H9 (cell line): ENCODE data around the gene IGFL2. TPM values are rescaled to one million over a fixed set of nuclear protein-coding genes. Genes with fewer than 3 reads are reported as not detected.
A peak's percentile ranks its signal among the peaks of the same experiment; 100 is the strongest.

Source experiments
- DNase-seq: peaks from one replicate; pipeline ENCODE4 v3.0.0-alpha.2; 2017
- H2AFZ ChIP-seq: one replicate; pipeline ENCODE4 v1.6.1; 2013; ENCODE audit warnings: mild to moderate bottlenecking, low read length, control low read depth, moderate library complexity
- H2AK5ac ChIP-seq: 2 replicates; pipeline ENCODE4 v1.6.1; 2013; ENCODE audit warnings: low read length, control low read depth, mixed read lengths; ENCODE audit not compliant: insufficient read length
- H2BK120ac ChIP-seq: one replicate; pipeline ENCODE4 v1.6.1; 2013; ENCODE audit warnings: low read depth, mild to moderate bottlenecking, low read length, control low read depth, inconsistent platforms; ENCODE audit not compliant: poor library complexity, severe bottlenecking
- H2BK12ac ChIP-seq: 2 replicates; pipeline ENCODE4 v1.6.1; 2013; ENCODE audit warnings: low read length, control low read depth, mixed read lengths, low read depth; ENCODE audit not compliant: insufficient read length
- H2BK15ac ChIP-seq: 2 replicates; pipeline ENCODE4 v1.6.1; 2013; ENCODE audit warnings: low read depth, low read length, control low read depth
- H2BK20ac ChIP-seq: one replicate; pipeline ENCODE4 v1.6.1; 2013; ENCODE audit warnings: low read depth, mild to moderate bottlenecking, low read length, control low read depth, inconsistent platforms; ENCODE audit not compliant: poor library complexity, severe bottlenecking
- H2BK5ac ChIP-seq: 2 replicates; pipeline ENCODE4 v1.6.1; 2013; ENCODE audit warnings: low read length, control low read depth, mixed read lengths; ENCODE audit not compliant: insufficient read length
- H3K14ac ChIP-seq: 2 replicates; pipeline ENCODE4 v1.6.1; 2013; ENCODE audit warnings: low read length, control low read depth; ENCODE audit not compliant: insufficient read depth
- H3K18ac ChIP-seq: 2 replicates; pipeline ENCODE4 v1.6.1; 2013; ENCODE audit warnings: low read depth, mild to moderate bottlenecking, mixed read lengths, low read length, control low read depth; ENCODE audit not compliant: insufficient read length
- H3K23ac ChIP-seq: 2 replicates; pipeline ENCODE4 v1.6.1; 2013; ENCODE audit warnings: low read length, control low read depth, mixed read lengths, low read depth; ENCODE audit not compliant: insufficient read length
- H3K23me2 ChIP-seq: 2 replicates; pipeline ENCODE4 v1.6.1; 2013; ENCODE audit warnings: low read depth, mild to moderate bottlenecking, mixed read lengths, low read length, control low read depth; ENCODE audit not compliant: insufficient read length, poor library complexity, severe bottlenecking
- H3K27ac ChIP-seq: 2 replicates; pipeline ENCODE4 v1.5.1; 2013; ENCODE audit warnings: low read length, control low read depth, mixed read lengths, low read depth; ENCODE audit not compliant: insufficient read length
- H3K27me3 ChIP-seq: 2 replicates; pipeline ENCODE4 v1.6.1; 2013; ENCODE audit warnings: low read length, control low read depth, inconsistent platforms; ENCODE audit not compliant: insufficient read depth
- H3K4ac ChIP-seq: 2 replicates; pipeline ENCODE4 v1.6.1; 2013; ENCODE audit warnings: low read depth, mild to moderate bottlenecking, control low read depth, inconsistent platforms, low read length, moderate library complexity
- H3K4me1 ChIP-seq: 2 replicates; pipeline ENCODE4 v1.6.1; 2013; ENCODE audit warnings: low read length, control low read depth, inconsistent platforms; ENCODE audit not compliant: insufficient read depth
- H3K4me2 ChIP-seq: 2 replicates; pipeline ENCODE4 v1.6.1; 2013; ENCODE audit warnings: low read length, control low read depth, mixed read lengths; ENCODE audit not compliant: insufficient read length, insufficient read depth
- H3K56ac ChIP-seq: 2 replicates; pipeline ENCODE4 v1.6.1; 2013; ENCODE audit warnings: low read depth, mild to moderate bottlenecking, mixed read lengths, low read length, control low read depth; ENCODE audit not compliant: insufficient read length
- H3K79me1 ChIP-seq: 2 replicates; pipeline ENCODE4 v1.6.1; 2013; ENCODE audit warnings: low read depth, mild to moderate bottlenecking, moderate library complexity, low read length, control low read depth, inconsistent platforms; ENCODE audit not compliant: insufficient read depth, poor library complexity, severe bottlenecking
- H3K79me2 ChIP-seq: 2 replicates; pipeline ENCODE4 v1.6.1; 2013; ENCODE audit warnings: low read length, control low read depth, inconsistent platforms; ENCODE audit not compliant: insufficient read depth
- H3K9ac ChIP-seq: 2 replicates; pipeline ENCODE4 v1.6.1; 2013; ENCODE audit warnings: low read length, control low read depth, mixed read lengths; ENCODE audit not compliant: insufficient read length; ENCODE audit errors: extremely low read depth
- H3K9me3 ChIP-seq: one replicate; pipeline ENCODE4 v1.6.1; 2013; ENCODE audit warnings: low read depth, low read length, inconsistent platforms; ENCODE audit not compliant: control insufficient read depth
- H3T11ph ChIP-seq: one replicate; pipeline ENCODE4 v1.6.1; 2013; ENCODE audit warnings: mild to moderate bottlenecking, low read length, control low read depth, inconsistent platforms
- H4K20me1 ChIP-seq: one replicate; pipeline ENCODE4 v1.6.1; 2013; ENCODE audit not compliant: control insufficient read depth, insufficient read length, insufficient read depth
- H4K5ac ChIP-seq: 2 replicates; pipeline ENCODE4 v1.6.1; 2013; ENCODE audit warnings: low read depth, mild to moderate bottlenecking, mixed read lengths, low read length, control low read depth; ENCODE audit not compliant: insufficient read length
- H4K8ac ChIP-seq: replicated peaks from 2 replicates; pipeline ENCODE4 v1.6.1; 2013; ENCODE audit warnings: low read length, control low read depth, mixed read lengths, low read depth; ENCODE audit not compliant: insufficient read length
- H4K91ac ChIP-seq: 2 replicates; pipeline ENCODE4 v1.6.1; 2013; ENCODE audit warnings: low read depth, mild to moderate bottlenecking, moderate library complexity, mixed read lengths, low read length, control low read depth; ENCODE audit not compliant: insufficient read length
- H3K27ac Mint-ChIP-seq, 3 experiments: 2 replicates in 2 of 3; 3 replicates in 1 of 3; pipeline ENCODE4 v1.8.0; 2020 to 2021; ENCODE audit warnings: mixed read lengths in 3 of 3, mild to moderate bottlenecking in 1 of 3, moderate library complexity in 1 of 3
- H3K27me3 Mint-ChIP-seq: 2 replicates; pipeline ENCODE4 v1.8.0; 2021; ENCODE audit warnings: low read depth, mild to moderate bottlenecking, moderate library complexity, mixed read lengths
- H3K36me3 Mint-ChIP-seq, 3 experiments: 2 replicates in 2 of 3; 3 replicates in 1 of 3; pipeline ENCODE4 v1.8.0; 2020 to 2021; ENCODE audit warnings: low read depth in 3 of 3, mixed read lengths in 3 of 3; ENCODE audit not compliant: insufficient read depth in 1 of 3
- H3K4me1 Mint-ChIP-seq, 2 experiments: 2 replicates each; pipeline ENCODE4 v1.8.0; 2020; ENCODE audit warnings: mixed read lengths in 2 of 2
- H3K4me3 Mint-ChIP-seq, 2 experiments: 2 replicates in 1 of 2; 3 replicates in 1 of 2; pipeline ENCODE4 v1.8.0; 2020 to 2021; ENCODE audit warnings: mild to moderate bottlenecking in 2 of 2, mixed read lengths in 2 of 2, moderate library complexity in 1 of 2
- H3K9me3 Mint-ChIP-seq, 2 experiments: 2 replicates in 1 of 2; 3 replicates in 1 of 2; pipeline ENCODE4 v1.8.0; 2020; ENCODE audit warnings: mild to moderate bottlenecking in 2 of 2, mixed read lengths in 2 of 2, moderate library complexity in 1 of 2
- CTCF ChIP-seq: fragments of 200-600 bp; sonication (generic); conservative IDR thresholded peaks from 3 replicates; pipeline ENCODE4 v1.8.0; 2021; ENCODE audit warnings: antibody characterized with exemption, mild to moderate bottlenecking
- WGBS: extraction: QIAGEN DNeasy Blood & Tissue Kit; methylation state at CpG from one replicate; pipeline ENCODE4 v1.1.7; 2013; ENCODE audit warnings: missing lambda C conversion rate, low lambda C conversion rate, mixed read lengths; ENCODE audit not compliant: insufficient read length; ENCODE audit errors: extremely low coverage; 5-methylcytosine and 5-hydroxymethylcytosine counted together
- total RNA-seq: library from RNA; stranded (reverse); gene quantifications from 2 replicates; pipeline ENCODE4 v1.2.1, GENCODE V29; 2021

The IGFL2 gene
- total RNA-seq, 1 experiment from 2014 or later: not detected

DNA sequence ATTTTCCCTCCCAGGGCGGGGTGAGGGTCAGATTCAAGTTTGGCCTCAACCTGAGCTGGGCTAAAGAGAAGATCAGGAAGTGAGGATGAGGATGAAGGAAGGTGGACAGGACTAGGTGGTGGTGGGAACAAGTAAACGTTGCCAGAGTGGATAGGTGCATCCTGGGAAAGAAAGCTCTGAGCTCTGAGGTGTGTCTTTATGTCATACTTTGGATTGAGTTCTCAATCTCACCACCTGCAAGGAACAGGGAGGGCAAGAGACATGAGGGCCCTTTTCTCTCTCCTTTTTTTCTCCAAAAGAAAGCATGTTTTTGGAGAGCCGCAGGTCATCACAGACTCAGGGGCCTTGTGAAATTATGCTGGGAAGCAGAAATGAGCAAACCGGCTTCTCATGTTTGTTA, 43.3 kb downstream of the IGFL2 start:
- H3K27me3 ChIP-seq: no peaks in the 10 kb centered on the region
- no peak overlapping the region for H3K27ac ChIP-seq
- no peaks in the 10 kb centered on the region for H4K20me1 ChIP-seq
- Mint-ChIP-seq H3K9me3 (no peaks in the 10 kb centered on the region), H3K4me1 (peaks cover 0 to 8% of the 10 kb centered on the region in 2 experiments; a peak in 2 of 4 replicates), H3K27me3 (peaks cover 2% of the 10 kb centered on the region; the same call in 1 of the 2 replicates), H3K27ac (peak overlapping the region in 1 of 3 experiments; percentile 16; a peak in 1 of 7 replicates), H3K4me3 (no peak overlapping the region), H3K36me3 (no peaks in the 10 kb centered on the region)
- H3K23me2 ChIP-seq: no peaks in the 10 kb centered on the region
- no peak overlapping the region for H3K4ac ChIP-seq
- WGBS: no CpG with 5 or more reads among the region's 4 CpGs
- H4K91ac ChIP-seq: no peak overlapping the region
- H2BK120ac ChIP-seq: no peak overlapping the region
- DNase-seq: no peak
- H3K14ac ChIP-seq: no peak overlapping the region
- no peak overlapping the region for H3K9ac ChIP-seq
- no peak overlapping the region for H2AFZ ChIP-seq
- no peak overlapping the region for H3K56ac ChIP-seq
- no peak overlapping the region for H2BK20ac ChIP-seq
- H3K4me1 ChIP-seq: no peaks in the 10 kb centered on the region
- no peak overlapping the region for H2BK15ac ChIP-seq
- no peak overlapping the region for H3K23ac ChIP-seq
- H3K18ac ChIP-seq: no peak overlapping the region
- no peak overlapping the region for H3T11ph ChIP-seq
- H4K5ac ChIP-seq: no peak overlapping the region
- no peak for TF ChIP-seq CTCF
- H2AK5ac ChIP-seq: no peak overlapping the region
- H3K4me2 ChIP-seq: no peak overlapping the region
- no peaks in the 10 kb centered on the region for H3K79me2 ChIP-seq
- no peak overlapping the region for H4K8ac ChIP-seq
- no peak overlapping the region for H2BK5ac ChIP-seq
- H3K79me1 ChIP-seq: no peaks in the 10 kb centered on the region
- H3K9me3 ChIP-seq: no peaks in the 10 kb centered on the region
- no peak overlapping the region for H2BK12ac ChIP-seq
